Neural crest cell (in vitro differentiated cells): Measurements from ENCODE around the gene NDRG2. TPM values are rescaled to one million over a fixed set of nuclear protein-coding genes. Genes with fewer than 3 reads are reported as not detected.

Source experiments
- DNase-seq: peaks from one replicate; pipeline ENCODE4 v3.0.0; 2021; ENCODE audit warnings: low read depth, mixed read lengths, low spot score
- H3K27ac Mint-ChIP-seq: one replicate; pipeline ENCODE4 v1.8.0; 2021; ENCODE audit warnings: mild to moderate bottlenecking, mixed read lengths; ENCODE audit not compliant: unreplicated experiment
- H3K27me3 Mint-ChIP-seq: 2 replicates; pipeline ENCODE4 v1.8.0; 2021; ENCODE audit warnings: low read depth, mild to moderate bottlenecking, mixed read lengths
- H3K36me3 Mint-ChIP-seq: 2 replicates; pipeline ENCODE4 v1.8.0; 2021; ENCODE audit warnings: low read depth, mild to moderate bottlenecking, mixed read lengths
- H3K4me1 Mint-ChIP-seq: 2 replicates; pipeline ENCODE4 v1.8.0; 2021; ENCODE audit warnings: mixed read lengths
- H3K4me3 Mint-ChIP-seq: one replicate; pipeline ENCODE4 v1.8.0; 2021; ENCODE audit warnings: mild to moderate bottlenecking, mixed read lengths
- H3K9me3 Mint-ChIP-seq: 2 replicates; pipeline ENCODE4 v1.8.0; 2021; ENCODE audit warnings: mixed read lengths
- microRNA-seq: library from miRNA; unstranded; fragments of <30 nt; microRNA quantifications from one replicate; pipeline ENCODE4, GENCODE V29; 2020
- total RNA-seq: library from RNA; stranded (reverse); gene quantifications from 2 replicates; pipeline ENCODE4 v1.2.1, GENCODE V29; 2021
- TF ChIP-seq, protein P1 (sequence below): fragments of 200-600 bp; sonication (generic); conservative IDR thresholded peaks from 2 replicates; pipeline ENCODE4 v1.5.0; 2021; ENCODE audit warnings: antibody characterized with exemption, mild to moderate bottlenecking

The NDRG2 gene
- total RNA-seq, 1 donor from 2014 or later: 17.4 TPM

DNA sequence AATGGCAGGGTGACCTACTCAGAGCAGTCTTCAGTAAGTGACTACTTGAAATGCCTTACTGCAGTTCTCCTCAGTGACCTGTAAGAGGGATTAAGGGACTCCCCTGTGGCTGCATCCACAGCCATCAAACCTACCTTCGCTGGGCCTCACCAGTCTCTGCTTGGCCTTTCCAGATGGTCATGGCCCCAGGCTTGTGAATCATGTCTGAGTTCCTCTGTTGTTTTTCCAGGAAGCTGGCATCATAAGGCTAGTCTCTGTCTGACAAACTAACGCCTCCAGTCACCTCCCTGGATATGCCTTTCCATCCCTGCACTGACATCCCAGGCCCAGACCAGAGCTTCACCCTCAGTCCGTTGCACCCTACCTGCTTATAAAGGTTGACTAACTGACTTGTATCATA, 55.5 kb downstream of the NDRG2 start:
- Mint-ChIP-seq H3K4me3 (peak overlapping the region; percentile 18), H3K4me1 (peaks cover 17% of the 10 kb centered on the region), H3K9me3 (no peaks in the 10 kb centered on the region), H3K27ac (no peak overlapping the region), H3K36me3 (no peaks in the 10 kb centered on the region), H3K27me3 (peaks cover 29% of the 10 kb centered on the region)
- DNase-seq: no peak
- TF ChIP-seq, protein P1, sequence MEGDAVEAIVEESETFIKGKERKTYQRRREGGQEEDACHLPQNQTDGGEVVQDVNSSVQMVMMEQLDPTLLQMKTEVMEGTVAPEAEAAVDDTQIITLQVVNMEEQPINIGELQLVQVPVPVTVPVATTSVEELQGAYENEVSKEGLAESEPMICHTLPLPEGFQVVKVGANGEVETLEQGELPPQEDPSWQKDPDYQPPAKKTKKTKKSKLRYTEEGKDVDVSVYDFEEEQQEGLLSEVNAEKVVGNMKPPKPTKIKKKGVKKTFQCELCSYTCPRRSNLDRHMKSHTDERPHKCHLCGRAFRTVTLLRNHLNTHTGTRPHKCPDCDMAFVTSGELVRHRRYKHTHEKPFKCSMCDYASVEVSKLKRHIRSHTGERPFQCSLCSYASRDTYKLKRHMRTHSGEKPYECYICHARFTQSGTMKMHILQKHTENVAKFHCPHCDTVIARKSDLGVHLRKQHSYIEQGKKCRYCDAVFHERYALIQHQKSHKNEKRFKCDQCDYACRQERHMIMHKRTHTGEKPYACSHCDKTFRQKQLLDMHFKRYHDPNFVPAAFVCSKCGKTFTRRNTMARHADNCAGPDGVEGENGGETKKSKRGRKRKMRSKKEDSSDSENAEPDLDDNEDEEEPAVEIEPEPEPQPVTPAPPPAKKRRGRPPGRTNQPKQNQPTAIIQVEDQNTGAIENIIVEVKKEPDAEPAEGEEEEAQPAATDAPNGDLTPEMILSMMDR: no peak

Small RNA genes within 50 kb of the gene (microRNA-seq; reads per million reads assigned to microRNA genes)
- not detected for gene MIR6717

Other genes with a start within 250 kb of the NDRG2 start
- 0.23 TPM in 1 of 2 replicates, not detected in the other for gene RNASE6, start 243.8 kb downstream of the NDRG2 start, total RNA-seq
- 6.4 and 9.7 TPM in 2 replicates for gene RNASE1, start 222.2 kb downstream of the NDRG2 start, total RNA-seq
- not detected in 2 replicates for gene RNASE3, start 133.7 kb downstream of the NDRG2 start, total RNA-seq
- not detected in 2 replicates for gene RNASE2, start 69.6 kb downstream of the NDRG2 start, total RNA-seq
- gene METTL17, start 35.1 kb downstream of the NDRG2 start, total RNA-seq: 86.5 and 88.8 TPM in 2 replicates
- gene SLC39A2, start 25.8 kb downstream of the NDRG2 start, total RNA-seq: 0.36 and 0.37 TPM in 2 replicates
- gene TPPP2, start 5.2 kb upstream of the NDRG2 start, total RNA-seq: not detected in 2 replicates
- gene RNASE13, start 9.7 kb upstream of the NDRG2 start, total RNA-seq: not detected in 2 replicates
- gene RNASE7, start 17.3 kb upstream of the NDRG2 start, total RNA-seq: not detected in 2 replicates
- gene RNASE8, start 32.8 kb upstream of the NDRG2 start, total RNA-seq: not detected in 2 replicates
- 72.7 and 73.8 TPM in 2 replicates for gene ARHGEF40, start 45.2 kb upstream of the NDRG2 start, total RNA-seq
- 141 and 143 TPM in 2 replicates for gene ZNF219, start 73.6 kb upstream of the NDRG2 start, total RNA-seq
- gene TMEM253, start 76.0 kb upstream of the NDRG2 start, total RNA-seq: 1.6 TPM in 2 replicates
- not detected in 2 replicates for gene OR5AU1, start 131.0 kb upstream of the NDRG2 start, total RNA-seq
- 993 and 1,012 TPM in 2 replicates for gene HNRNPC, start 244.4 kb upstream of the NDRG2 start, total RNA-seq